Transverse colon (tissue), 4 donors: Measurements from ENCODE around the gene POLA2.

ENCODE experiments used
- CTCF ChIP-seq, 5 experiments: fragments of 200-600 bp in 3 of 5; fragments of 450-650 bp in 2 of 5; sonication (generic) in 3 of 5; IDR thresholded peaks; 1 replicate in 2 of 5; 2 replicates in 3 of 5; pipeline ENCODE4 v1.5.1; 2016 to 2017; ENCODE audit warnings: antibody characterized with exemption in 5 of 5, inconsistent platforms in 3 of 5, mild to moderate bottlenecking in 2 of 5, moderate library complexity in 1 of 5
- POLR2A ChIP-seq: fragments of 450-650 bp; IDR thresholded peaks from one replicate; pipeline ENCODE4 v1.6.1; 2016; ENCODE audit warnings: antibody characterized with exemption, mild to moderate bottlenecking, moderate library complexity
- POLR2AphosphoS5 ChIP-seq, 3 donors: sonication (generic); formaldehyde crosslinking; IDR thresholded peaks; one replicate each; pipeline ENCODE4 v1.6.1; 2016; ENCODE audit warnings: antibody characterized with exemption in 3 of 3

- TF ChIP-seq CTCF (IDR thresholded peaks at IDR 0.05) (no peak), POLR2A (no peak), POLR2AphosphoS5 (IDR thresholded peaks at IDR 0.05) (no peak)
These were observed 7.0 kb upstream of the POLA2 start for GRCh38 chr11:65254724-65255123.
